Ureter (tissue), 1 donor: Measurements from ENCODE around the gene SNX14. TPM values are rescaled to one million over a fixed set of nuclear protein-coding genes. Genes with fewer than 3 reads are reported as not detected.
"Not testable (repeated sequence)": the region's sequence is repeated elsewhere in the genome, so short reads cannot be mapped to it uniquely, and the experiment has no call there.

Experiments used
- DNase-seq: peaks from one replicate; pipeline ENCODE4 v3.0.0-alpha.2; 2020; ENCODE audit warnings: low spot score
- total RNA-seq: library from RNA; stranded (reverse); gene quantifications from one replicate; pipeline ENCODE4 v1.2.4, GENCODE V29; 2023
- donor health status: DM: yes; HTN: yes; CAD: no.

SNX14 gene, protein sequence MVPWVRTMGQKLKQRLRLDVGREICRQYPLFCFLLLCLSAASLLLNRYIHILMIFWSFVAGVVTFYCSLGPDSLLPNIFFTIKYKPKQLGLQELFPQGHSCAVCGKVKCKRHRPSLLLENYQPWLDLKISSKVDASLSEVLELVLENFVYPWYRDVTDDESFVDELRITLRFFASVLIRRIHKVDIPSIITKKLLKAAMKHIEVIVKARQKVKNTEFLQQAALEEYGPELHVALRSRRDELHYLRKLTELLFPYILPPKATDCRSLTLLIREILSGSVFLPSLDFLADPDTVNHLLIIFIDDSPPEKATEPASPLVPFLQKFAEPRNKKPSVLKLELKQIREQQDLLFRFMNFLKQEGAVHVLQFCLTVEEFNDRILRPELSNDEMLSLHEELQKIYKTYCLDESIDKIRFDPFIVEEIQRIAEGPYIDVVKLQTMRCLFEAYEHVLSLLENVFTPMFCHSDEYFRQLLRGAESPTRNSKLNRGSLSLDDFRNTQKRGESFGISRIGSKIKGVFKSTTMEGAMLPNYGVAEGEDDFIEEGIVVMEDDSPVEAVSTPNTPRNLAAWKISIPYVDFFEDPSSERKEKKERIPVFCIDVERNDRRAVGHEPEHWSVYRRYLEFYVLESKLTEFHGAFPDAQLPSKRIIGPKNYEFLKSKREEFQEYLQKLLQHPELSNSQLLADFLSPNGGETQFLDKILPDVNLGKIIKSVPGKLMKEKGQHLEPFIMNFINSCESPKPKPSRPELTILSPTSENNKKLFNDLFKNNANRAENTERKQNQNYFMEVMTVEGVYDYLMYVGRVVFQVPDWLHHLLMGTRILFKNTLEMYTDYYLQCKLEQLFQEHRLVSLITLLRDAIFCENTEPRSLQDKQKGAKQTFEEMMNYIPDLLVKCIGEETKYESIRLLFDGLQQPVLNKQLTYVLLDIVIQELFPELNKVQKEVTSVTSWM
- 99.2 TPM for total RNA-seq

DNA sequence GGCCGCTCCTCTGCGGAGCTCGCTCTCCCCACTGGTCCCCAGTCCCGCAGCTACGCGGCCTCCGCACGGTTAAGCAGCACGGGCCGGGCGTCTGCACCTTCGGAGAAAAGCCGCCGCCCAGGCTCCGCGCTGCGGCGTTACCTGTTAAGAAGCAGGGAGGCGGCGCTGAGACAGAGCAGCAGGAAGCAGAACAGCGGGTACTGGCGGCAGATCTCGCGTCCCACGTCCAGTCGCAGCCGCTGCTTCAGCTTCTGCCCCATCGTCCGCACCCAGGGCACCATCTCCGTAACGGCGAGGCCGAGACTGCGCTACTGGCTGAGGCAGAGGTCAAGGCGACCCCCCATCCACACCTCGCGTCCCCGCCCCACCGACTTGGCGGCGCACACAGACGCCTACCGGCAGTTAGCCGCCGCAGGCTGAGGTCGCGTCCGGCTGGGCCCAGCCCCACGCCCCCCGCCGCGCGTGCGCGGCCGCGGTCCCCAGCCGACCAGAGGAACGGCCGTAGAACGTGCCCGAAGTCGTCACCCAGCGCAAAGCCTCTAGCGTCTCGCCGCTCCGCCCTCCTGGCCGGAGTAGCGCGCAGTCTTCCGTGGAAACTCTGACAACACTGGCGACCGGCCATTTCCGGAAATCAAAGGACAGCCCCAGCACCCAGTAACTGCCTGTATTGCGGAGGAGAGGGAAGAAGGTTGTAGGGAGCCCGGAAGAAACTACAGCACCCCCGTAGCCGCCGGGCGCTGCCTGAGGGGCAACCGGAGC lies at the start of gene SNX14:
Gene SNX14 (minus strand): TSS at position 421 of the 759 bp plus-strand sequence. CDS start 140 bp downstream, at position 281.
- DNase-seq, result peak; percentile 96

DNA sequence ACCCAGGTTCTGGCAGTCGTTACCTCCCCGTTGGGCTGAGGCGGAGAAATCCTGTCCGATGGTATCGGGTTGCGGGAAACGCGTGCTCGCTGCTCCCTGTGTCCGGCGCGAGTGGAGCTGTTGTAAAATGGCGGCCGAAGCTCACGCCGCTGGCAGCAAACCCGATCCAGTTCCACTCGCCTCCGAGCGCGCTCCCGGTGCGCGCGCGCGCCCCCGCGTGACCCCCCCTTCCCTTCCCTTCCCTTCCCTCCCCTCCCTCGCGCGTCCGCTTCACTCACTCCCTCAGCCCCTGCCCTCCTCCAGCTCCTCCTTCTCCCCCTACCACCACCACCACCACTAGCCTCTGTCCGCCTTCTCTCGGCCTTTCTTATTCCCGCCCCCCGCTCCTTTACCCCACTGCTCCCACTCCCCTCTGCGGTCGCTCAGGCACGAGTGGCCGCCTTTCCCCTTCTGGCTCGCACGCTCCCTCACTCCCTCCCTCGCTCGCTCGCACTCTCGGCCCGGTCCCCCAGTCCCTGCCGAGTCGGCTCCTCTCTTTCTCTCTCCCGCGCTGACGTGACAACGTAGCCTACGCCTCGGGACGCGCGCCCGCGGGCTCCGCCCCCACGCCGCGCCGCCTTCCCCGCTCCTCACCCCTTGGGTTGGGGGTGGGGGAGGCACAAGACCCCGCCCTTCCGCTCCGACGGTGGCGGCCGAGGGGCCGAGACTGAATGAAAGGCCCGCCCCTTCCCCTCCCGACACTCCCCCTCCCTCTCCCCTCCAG lies 49.3 kb upstream of the SNX14 start, which contains the start of gene SYNCRIP:
Gene SYNCRIP (minus strand): TSS at position 113 of the 763 bp plus-strand sequence. CDS start 1,447 bp downstream, outside the sequence.
- DNase-seq, result peak; percentile 100

DNA sequence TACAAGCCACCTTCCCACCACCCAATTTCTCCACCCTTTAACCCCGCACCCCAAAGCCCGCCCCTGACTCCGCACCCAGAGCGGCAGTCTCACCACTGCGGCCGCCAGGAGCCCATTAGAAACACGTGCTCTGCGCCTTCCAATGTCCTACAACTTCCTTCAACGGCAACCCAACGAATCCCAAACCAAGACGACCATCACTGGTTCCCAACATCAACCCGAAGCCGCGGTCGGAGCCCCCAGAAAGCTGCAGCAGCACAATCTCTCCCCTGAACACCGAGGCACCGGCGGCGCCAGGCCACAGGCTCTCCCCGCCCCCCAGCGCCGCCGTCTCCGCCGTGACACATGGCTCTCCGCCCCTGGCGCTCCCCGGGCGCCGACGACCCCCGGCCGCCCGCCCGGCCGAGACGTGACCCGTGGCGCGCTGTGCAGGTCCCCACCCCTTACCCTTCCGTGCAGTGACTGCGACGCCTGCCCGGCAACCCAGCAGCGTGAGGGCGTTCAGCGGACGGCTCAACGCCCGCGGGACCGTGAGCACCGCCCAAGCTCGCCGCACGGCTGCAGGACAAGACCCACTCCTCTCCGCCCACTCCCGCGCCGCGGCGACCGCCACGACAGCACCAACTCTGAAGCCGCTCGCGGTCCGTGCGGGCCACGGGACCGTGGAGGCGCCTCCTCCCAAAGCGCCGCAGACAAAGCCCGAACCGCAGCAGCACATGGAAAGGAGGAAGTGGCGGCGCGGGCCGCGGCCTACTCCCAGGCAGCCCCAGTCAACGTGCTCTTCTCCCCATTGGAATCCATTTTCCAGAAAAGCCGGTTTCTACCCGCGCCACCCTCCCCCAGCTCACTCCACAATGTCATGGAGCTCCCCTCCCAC lies 48.5 kb upstream of the SNX14 start:
- DNase-seq, result peak; percentile 67

DNA sequence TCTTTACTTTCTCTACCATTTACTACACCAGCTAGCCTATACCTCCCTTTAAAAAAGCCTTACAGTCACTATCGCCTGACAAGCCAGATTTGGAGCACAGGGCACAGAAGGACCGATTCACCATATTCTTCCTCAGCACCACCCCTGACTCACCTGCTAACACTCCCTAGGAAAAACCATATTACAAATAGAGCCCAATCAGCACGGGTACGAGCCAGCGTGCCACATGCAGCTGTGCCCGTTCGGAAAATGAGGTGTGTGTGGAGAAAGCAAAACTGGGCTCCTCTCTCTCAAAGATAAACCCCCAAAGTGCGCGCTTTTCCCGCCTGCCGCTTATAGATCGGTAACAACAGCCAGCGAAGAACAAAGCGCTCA lies 47.9 kb upstream of the SNX14 start:
- DNase-seq, result peak; percentile 45

DNA sequence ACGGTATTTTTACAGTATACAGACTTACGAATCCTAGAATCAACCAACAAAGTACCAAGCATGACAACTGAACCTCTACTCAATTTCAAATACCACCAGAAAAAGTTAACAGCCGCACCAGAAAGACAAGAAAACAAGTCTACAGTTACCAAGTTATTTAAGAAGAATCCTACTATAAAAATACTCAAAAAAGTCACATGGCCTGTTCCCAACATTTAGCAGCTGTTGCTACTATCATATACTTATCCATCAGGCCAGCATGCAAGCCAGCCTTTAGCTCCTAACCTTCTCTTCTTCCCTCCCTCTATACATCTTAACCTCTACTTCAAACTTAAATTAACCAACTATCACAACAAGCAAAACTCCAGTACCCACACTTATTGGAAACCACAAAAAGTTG lies 47.2 kb upstream of the SNX14 start:
- no peak for DNase-seq

DNA sequence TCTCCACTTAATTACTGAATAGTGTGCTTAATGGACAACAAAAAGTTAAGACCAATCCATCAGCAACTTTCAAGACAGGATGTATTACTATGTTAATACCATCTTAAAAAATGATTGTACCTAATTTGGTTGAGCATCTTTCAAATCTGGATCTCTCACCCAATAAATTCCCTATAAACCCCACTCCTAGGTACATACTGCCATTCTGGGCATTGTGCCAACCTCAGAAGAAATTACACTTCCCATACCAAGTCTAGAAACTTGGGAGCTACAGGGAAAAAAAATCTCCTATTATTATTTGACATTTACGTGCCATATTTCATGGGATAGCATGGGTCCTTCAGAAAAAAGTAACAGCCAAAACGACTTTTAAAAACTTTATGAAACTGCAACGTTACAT lies 43.9 kb upstream of the SNX14 start:
- DNase-seq, result no peak

DNA sequence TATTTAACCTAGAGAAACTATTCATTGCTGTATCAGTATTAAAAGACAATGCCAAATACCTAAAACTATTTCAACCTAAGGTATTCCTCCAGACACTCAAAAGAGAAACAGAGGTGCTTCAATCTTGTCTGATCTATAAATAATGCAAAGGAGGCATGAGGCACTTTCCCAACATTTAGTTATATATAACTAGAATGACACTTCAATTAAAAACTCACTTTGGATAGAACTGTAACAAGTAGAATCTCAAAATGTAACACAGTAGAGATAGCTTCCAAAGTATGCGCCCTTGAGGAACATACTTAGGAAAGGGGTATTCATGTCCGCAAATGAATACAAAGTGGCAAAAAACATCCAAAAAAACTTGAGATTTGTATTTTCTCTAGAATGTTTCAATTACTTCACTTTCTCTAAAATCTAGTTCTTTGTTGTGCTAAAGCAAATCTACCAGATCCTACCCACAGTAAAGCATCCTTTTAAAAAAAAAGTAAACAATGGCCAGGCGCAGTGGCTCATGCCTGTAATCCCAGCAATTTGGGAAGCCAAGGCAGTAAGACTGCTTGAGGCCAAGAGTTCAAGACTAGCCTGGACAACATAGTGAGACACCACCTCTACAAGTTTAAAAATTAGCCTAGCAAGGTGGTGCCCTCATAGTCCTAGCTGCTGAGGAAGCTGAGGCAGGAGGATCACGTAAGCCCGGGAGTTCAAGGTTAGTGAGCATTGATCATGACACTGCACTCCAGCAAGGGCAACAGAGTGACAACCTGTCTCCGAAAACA lies 38.7 kb upstream of the SNX14 start:
- no peak for DNase-seq

DNA sequence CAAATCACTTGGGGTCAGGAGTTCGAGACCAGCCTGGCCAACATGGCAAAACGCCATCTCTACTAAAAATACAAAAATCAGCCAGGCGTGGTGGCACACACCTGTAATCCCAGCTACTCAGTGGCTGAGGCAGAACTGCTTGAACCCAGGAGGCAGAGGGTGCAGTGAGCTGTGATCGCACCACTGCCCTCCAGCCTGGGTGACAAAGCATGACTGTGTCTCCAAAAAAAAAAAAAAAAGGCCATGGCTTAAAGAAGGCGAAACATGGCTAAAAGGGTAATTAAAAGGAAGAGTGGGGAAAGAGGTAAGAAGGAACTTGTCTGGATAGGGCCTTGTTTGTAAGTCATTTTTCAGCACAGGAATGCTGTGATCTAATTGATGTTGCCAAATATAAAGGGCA lies 37.5 kb upstream of the SNX14 start:
- not testable (repeated sequence) for DNase-seq

DNA sequence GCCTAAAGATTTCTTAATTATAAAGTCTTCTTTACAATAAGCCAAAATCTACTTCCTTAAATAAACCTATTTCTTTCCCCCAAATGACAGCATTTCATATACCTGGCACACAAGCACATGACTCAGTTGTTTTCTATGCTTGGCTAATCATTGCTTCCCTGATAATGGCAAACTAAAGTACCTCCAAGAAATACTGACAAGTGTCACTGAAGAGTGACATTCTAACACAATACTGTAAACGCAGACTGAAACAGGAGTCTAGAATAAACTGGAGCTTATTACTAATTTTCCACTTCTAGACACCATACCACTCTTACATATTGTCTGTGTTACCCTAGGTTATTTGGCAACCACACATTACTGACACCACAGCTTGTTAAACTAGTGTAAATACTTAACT lies 34.7 kb upstream of the SNX14 start:
- DNase-seq, result no peak

DNA sequence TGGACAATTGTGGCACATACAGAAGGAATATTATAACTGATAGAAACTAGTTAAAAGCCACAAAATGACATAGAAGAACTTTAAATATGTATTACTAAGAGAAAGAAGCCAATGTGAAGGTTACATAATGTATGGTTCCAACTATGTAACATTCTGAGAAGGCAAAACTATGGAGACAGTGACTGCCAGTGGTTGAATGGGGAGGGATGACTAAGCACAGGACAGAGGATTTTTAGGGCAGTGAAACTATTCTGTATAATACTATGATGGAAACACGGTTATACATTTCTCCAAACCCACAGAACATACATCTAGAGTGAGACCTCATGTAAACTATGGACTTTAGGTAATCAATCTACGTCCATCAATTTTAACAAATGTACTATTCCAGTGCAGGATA lies 26.6 kb upstream of the SNX14 start:
- no peak for DNase-seq

DNA sequence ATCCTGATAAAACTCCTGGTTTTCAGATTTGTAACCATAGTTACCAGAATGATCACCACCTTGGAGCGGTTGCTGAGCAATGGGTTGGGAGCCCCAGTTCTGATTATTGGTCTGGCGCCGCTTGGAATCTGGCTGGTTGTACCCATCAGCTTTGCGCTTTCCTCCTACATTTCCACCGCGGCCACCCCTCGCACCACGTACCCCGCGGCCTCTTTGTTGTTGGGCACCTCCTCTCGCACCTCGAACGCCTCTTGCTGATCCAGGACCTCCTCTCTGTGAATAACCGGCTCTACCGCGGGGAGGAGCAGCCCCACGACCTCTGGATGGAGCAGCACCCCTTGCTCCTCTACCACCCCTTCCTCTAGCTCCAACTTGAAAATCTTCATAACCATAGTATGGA lies 21.1 kb upstream of the SNX14 start:
- DNase-seq, result no peak

DNA sequence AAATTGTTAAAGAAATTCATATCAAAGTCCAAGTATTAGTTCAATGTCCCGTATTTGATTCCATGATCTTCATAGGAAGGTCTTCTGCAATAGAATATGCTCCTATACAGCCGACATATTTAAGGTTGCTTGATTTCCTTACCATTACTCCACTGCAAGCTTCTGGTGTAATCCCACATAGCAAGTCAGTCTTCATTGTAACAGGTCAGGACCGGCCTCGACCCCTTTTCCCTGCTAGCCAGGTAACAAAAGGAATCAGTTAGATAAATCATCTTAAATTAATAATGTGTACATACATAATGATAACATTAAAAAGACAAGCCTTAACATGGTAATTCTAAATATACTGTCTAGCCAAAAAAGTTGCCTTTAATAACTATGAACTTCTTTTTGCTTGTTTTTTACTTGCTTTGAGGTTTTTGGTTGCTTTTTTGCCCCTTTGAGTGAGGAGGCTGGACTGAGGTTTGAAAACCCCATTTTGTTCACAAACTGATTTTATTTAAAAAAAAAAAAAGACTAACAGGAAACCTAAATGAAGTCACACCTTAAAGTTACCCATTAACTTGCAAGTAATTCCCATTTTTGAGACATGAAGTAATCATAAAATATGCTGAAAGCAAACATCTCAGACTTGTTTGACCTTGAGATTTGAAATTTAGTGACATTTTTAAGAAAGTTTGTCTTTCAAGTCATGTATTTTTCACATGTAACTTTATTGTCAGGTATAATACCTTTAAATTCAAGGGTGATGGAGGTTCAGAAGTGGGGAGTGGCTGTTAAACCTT lies 19.2 kb upstream of the SNX14 start:
- no peak for DNase-seq

DNA sequence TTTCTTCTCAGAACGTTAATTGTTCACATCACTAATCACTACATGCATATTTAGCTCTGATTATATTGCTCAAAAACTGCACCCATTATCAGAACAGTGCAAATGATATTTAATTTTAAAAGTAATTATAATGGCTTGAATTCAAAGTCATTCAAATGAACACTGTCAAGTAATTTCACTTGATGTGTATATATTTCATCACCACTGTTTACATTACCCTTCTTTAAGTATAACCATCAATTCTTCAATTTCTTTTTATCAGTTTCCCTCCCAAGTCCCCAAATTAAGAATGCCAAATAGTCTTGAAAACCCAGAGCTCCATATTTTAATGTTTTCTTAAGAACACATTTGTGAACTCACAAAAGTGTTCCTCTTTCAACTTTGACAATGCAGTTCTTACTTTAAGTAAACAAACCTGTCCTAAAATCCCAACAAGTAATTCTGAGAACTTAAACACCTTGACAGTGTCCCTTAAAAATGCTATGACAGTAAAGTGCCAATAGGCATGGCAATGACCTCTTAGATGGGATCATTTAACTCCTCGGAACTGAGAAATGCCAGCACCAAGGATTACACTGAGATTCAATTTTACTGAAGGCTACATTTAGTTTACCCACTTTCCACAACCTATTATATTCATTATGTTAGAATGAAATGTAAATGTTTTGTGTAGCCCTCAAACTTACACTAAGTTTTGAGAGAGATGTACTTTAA lies 16.7 kb upstream of the SNX14 start:
- no peak for DNase-seq

DNA sequence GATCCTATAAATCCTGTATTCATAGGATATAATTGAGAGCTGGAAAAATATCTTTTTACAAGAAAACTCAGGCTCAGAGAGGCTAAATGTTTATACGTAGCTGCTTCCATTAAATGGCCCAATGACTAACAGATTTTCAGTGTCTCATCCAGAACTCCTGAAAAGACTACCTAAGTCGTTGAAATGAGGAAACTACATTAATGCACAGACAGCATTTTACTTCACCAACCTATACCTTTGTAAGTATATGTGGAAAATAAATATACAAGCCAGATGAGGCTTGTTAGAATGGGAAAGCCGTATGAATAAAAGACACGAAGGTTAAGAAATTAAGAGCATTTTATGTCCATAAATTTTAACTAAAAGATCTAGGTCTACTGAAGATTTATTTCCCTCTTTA lies 8.4 kb upstream of the SNX14 start:
- no peak for DNase-seq

DNA sequence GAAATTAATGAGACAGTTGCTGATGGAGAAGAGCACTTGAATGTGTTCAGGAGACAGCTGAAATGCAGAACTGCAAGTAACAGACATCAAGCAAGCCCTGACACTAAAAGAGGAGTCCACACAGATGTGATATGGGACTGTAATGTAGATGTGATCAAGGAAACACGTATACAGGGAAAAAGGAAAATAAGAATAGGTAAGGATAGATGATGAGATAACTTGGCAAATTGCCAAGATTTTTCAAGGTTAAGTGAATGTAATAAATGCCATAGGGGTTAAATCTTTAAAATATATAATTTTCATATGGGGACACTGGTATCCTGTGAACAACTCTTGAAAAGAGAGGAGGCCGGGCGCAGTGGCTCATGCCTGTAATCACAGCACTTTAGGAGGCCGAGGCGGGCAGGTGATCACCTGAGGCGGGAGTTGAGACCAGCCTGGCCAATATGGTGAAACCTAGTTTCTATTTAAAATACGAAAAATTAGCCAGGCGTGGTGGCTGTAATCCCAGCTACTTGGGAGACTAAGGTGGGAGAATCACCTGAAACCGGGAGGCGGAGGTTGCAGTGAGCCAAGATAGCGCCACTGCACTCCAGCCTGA lies 7.2 kb upstream of the SNX14 start:
- no peak for DNase-seq

DNA sequence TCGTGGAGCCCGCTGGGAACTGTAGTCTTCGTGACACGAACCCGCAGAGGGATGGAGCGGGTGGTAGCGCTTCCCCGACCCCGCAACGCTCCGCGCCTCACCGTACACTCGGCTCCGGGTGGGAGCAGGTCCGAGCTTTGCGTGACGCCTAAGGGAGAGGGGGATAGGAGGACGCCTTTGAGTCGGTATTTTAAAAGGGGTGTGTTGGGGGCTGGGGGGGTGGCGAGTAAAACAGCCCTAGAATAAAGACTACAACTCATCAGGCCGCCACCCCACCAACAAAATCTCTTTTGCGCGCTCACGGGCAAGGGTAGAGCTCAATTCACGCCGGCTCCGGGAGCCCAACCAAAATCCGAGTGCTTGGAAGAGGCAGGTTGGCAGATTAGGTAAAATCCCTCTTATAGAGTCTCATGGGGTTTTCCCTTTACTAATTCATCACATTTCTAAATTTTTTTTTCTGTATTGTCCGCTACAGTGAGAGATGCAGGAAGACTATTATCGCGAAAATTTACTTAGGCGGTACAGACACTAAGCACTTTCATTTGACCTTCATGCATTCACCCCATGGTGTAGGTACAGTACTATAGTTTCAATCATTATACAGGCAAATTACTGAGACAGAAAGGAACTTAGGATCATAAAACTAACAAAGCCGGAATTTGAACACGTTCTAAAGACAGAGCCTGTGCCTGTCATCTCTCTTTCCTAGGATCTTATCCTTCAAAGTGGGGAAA lies 706 bp upstream of the SNX14 start:
- DNase-seq, result no peak

DNA sequence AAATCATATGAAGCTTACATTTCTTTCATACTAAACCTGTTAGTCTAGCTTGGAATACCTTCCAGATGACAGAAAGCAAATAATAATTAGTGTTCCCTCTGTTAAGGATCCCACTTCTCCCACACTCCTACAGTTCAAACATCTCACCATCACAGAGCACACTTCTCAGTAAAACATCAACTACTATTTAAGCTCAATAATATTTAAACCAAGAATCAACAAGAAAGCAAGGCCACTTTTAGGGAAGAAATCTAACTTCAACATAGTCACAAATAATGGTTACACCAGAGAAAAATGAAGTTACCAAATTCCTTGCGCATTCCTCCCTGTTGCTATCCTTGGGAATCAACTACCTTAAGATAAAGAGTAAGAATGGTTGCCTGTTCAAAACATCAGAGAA lies 1.6 kb downstream of the SNX14 start:
- DNase-seq, result no peak
